ENCODE measurements around the gene KCNK17.

Gene KCNK17, protein sequence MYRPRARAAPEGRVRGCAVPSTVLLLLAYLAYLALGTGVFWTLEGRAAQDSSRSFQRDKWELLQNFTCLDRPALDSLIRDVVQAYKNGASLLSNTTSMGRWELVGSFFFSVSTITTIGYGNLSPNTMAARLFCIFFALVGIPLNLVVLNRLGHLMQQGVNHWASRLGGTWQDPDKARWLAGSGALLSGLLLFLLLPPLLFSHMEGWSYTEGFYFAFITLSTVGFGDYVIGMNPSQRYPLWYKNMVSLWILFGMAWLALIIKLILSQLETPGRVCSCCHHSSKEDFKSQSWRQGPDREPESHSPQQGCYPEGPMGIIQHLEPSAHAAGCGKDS

DNA sequence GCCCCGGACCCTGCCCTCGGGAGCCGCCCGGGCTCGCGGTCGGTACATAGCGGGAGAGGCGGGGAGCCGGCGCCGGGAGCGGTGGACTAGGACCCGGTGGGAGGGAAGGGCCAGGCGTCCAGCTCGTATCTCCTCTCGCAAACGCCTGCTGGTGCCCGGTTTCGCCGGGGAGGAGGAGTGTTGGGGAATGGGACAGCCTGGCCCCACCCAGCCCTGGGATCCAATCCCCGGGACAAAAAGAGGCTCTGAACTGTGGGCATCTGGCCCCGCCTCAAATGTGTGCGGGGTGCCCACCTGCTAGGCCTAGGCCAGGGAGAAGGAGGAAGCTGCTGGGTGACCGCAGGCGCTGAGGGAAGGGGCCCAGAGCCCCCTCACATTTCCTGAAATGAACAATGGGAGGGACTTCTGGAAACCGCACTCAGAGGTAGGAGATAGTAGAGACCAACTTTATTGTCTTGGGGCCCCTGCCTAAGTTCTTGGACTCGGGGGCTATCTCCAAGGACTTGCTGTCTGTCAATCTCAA, at the start of gene KCNK17:
TSS of gene KCNK17 (minus strand) at position 147 of the 523 bp plus-strand sequence. CDS start at position 48, 99 bp downstream.
- no peak for DNase-seq (ENCODE audit: low read depth)

DNA sequence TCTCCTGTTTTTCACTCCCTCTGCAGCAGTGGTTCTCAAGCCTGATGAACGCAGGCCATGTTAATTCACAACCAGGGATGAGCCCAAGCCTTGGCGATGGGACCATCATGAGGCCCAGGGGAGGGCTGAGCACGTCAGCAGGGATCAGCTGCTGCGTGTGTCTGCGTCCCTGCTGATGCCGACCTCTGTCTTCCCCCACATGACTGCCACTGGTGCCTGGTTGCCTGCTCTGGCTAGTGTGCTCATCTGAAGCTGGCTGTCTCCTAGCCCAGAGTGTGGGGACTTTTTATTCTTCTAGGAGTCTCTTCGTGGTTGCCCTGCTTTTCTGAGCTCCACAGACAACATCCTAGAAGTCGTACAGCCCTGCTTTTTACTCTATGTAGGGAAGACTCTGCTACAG, 49.1 kb upstream of the KCNK17 start:
- no peak for DNase-seq (ENCODE audit: low read depth)

DNA sequence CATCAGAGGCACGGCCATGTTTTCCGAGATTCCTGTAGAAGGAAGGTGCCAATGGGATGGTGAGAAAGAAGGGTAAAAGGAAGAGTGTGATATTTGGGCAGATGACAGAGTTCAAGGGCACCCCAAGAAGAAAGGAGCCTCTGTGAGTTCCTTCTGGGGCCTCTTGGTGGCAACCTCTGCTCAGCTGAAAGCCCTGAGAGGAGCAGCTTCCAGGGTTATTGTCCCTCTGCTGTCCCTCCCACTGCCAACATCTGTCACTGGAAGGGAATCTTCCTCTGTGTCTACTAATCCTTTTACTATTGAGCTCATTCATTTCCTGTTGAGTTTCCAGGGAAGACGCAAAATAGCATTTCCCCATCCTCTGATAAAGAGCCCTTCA, 48.3 kb upstream of the KCNK17 start:
- DNase-seq (ENCODE audit: low read depth): no peak

DNA sequence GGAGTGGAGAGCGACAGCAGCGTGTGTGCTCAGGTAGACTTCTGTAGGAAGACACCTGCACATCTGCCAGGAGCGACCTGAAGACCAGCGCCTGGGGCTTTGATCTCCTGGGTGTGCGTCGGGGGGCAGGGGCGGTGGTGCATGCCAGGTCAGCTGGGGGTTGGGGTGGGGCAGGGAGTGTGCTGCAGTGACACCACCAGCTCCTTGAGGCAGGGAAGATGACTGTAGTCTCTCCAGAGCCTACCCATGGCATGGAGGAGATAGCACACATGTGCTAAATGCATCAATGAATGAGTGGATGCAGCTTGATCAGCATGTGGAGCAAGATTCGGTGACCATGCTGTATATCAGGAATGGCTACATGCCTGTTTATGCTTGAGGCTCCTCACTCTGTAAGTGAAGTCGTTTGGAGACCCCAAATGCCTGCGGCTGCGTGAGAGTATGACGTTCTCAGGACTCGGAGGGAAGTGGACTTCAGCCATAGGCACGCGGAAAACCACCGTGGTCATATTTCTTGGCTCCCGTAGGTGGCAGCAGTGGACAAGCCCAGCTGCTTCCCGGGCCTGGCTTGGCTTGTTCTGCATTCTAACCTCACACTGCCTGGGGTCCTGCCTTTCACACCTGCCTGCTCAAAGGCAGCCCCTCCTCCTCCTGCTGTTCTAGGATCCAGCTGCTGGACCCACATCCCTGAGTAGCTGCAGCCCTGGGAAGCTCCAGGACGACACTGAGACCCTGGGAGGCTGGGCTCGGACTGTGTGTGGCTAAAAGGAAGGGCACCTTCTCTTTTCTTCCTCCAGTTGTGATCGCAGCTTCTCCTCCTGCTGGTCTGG, 47.7 kb upstream of the KCNK17 start:
- DNase-seq (ENCODE audit: low read depth): peak; percentile 33

DNA sequence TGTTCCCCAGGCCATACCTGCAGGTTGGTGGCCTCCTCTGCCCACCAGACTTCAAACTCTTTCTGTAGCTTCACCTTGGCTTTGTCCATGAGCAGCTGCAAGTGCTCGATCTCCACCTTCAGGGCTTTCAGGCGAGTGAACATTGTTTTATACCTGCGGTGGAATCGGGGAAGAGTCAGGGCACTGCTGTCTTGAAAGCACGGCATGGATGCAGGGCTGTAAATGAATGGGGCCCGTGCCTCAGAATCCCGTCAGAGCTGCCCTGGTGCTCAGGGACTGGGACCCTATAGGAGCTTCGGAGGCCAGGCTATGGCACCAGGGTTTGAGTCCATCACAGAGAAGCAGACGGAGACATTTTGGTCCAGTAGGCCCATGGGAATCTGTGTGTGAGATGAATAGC, 46.2 kb upstream of the KCNK17 start:
- DNase-seq (ENCODE audit: low read depth): no peak

DNA sequence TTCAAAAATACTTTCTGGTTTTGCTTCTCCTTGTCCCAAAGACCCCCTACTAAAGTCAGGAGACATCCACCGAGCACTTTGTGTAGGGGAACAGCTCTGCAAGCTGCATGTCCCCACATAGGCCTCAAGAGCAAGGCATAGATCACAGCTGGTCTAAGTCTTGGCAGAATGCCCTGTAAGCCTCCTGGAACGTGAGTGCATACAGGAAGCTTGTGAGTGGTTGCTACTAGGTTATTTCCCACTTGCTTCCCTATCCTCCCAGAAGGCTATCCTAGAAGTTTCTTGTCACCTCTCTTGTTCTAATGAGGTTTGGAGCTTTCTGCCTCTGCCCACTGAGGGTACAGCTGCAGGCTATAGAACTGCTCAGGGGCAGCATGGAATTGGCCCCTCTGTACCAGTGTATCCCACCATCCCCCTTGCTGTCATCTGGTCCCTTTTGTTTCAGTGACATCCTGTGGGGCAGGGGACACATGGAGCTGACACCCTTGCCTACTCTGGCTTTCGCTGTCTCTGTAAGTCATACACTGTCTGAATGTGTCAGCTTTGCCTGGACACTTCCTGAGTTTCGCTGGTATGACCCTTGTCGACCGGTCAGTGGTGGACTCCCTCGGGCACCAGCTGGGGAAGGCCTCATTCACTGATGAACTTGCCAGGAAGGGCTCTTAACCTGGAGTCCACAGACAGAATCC, 43.9 kb upstream of the KCNK17 start:
- no peak for DNase-seq (ENCODE audit: low read depth)

DNA sequence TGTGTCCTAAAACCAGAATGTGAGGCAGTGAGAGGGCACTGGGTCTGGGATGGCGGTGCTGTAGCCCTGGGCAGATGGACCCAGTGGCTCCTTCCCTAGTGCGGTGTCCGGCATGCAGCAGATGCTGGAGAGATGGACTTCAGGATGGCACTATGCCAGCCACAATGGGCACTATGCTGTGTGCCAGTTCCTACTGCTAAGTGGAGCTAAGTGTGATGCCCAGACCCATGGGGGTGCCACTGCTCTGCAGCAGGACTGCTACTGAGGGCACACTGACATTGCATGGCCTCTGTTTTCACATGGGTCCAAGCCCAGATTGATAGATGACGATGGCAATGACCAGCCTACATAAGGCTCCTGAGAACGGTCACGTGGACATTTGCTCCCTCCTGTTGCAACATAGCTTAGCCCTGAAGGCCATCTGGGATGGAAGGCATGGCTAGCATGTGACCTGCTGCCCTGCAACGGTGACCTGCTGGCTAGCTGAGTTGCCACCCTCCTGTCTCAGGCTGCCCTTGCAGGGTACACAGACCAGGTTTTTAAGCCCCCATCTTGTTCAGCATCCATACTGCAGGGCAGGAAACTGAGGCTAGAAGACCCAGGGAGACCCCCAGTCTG, 39.6 kb upstream of the KCNK17 start:
- DNase-seq (ENCODE audit: low read depth): no peak

DNA sequence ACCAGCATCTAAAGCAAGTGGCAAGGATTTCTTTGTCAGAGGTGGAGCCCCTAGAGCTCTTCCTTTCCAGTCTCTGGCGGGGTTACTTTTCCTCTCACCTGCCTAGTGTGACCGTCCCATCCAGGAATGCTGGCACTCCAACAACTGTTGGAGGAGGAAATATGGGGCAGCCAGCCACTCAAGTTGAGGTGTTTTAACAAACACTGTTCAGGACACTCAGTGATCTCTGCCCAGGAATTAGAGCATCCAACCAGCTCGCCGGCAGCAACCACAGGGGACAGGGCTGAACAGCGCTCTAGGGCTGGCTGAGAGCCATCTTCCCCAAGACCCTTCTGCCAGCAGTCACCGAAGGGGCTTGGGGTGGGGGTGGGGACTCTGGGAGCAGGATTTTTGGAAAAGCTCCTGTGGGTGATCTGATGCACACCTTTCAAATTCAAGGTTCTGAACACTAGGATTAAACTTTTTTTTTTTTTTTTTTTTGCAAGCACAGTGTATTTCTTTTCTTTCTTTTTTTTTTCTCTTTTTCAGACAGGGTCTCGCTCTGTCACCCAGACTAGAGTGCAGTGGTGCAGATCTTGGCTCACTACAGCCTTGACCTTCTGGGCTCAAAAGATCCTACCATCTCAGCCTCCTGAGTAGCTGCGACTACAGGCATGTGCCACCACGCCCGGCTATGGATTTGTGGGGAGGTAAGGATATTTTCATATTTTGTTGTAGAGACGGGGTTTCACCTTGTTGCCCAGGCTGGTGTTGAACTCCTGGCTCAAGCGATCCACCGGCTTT, 36.7 kb upstream of the KCNK17 start:
- DNase-seq (ENCODE audit: low read depth): no peak

DNA sequence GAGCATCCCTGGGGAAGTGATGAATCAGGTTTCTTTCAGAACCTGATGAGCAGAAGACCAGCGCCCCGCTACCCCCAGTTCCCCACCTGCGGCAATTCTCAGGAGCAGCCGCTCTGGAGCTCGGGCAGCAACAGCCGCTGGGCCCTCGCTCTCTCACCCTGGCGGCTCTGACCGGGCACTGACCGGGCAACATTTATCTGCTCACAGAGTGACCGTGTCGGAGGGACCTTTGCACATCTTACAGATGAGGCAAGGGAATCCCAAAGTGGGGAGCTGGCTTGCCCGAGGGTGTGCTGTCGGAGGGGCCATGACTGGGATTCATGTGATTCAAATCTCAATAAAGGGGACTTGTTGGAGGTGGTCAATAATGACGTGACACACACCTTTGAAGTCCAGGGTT, 34.5 kb upstream of the KCNK17 start:
- DNase-seq (ENCODE audit: low read depth): no peak

DNA sequence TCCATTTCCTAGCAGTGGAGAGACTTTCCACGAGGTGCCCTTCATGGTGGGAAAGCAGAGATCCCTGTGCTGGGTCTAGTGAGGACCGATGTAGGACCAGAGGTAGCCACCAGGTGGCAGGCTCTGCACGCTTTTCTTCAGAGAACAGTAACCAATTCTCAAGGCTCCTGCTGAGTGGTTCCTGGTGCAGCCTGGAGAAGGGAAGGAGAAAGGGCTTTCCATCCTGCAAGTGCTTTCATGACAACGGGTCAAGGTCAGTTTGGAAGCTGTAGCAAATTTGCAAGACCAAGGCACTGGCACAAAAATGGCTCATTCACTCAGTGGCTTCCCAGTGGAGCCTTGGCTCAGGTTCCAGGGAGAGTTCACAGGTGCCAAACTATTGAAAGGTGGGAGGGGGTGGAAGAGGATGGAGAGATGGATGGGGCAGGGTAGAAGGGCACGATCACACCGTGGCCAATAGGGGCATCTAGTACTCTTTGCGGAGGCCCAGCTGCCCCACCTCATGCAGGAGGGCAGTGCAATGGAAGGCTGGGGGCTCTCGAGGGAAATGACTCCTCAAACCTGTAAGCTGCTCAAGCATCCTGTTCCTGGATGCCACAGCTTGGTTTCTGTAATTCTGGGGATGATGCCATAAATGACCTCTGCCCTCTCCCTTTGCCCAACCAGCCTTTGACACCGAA, 33.8 kb upstream of the KCNK17 start:
- DNase-seq (ENCODE audit: low read depth): peak; percentile 48

DNA sequence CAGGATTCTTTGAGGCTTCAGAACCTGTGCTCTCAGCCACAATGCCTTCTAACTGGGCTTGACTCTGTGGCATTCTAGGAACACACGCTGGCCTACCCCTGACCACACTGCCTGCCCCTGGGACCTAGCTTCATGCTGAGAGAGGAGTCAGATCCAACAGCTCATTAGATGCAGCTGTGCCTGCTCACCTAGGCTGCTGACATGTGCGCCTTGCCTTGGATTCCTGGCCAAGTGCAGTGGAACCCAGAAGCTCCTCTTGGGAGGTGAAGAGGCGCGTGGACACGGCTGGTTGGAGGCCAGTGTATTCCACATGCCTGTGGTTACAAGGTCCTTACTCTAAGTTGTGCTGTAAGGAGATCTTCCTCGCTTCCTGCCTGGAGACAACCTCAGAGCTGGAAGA, 33.0 kb upstream of the KCNK17 start:
- DNase-seq (ENCODE audit: low read depth): no peak

DNA sequence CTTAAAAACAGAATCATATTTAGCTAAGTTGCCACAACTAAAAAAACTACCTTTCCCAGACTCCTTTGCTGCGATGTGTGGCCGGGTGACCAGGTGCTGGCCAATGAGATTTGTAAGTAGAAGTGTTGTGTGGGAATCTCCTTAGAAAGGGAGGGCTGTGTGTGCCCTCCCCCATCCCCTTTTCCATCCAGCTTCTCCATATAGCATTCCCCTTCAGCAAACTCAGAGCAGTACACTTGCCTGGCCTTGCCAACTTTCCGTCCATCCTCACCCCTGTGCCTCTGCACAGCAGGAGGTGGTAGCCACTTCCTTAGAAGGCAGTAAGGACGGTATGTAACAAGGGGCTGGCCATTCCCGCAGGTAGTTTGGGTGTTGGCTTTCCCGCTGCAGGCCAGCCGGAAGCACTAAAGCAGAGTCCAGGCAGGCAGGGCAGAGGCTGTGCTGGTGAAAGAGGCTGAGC, 30.6 kb upstream of the KCNK17 start:
- no peak for DNase-seq (ENCODE audit: low read depth)

DNA sequence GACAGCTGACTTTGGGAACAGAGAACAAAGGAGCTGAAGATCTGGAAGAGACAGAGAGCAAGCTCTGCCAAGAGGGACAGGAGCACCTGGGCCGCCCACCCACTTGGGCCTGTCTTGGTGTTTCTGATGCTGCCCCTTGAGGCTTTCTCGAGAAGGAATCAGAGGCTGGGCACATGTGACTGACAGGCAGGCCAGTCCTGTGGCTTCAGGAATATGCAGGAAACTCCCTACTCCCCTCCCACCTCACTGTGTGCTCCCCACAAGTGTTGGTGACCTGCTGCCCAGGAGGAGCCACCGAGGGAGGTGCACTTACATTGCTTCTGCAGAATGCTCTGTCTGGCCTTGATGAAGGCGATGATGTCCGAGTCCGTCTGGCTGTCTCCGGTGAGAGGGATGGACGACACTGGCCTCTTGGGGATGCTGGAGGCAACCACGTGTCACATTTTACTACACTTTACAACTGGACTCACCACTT, 29.2 kb upstream of the KCNK17 start:
- no peak for DNase-seq (ENCODE audit: low read depth)

DNA sequence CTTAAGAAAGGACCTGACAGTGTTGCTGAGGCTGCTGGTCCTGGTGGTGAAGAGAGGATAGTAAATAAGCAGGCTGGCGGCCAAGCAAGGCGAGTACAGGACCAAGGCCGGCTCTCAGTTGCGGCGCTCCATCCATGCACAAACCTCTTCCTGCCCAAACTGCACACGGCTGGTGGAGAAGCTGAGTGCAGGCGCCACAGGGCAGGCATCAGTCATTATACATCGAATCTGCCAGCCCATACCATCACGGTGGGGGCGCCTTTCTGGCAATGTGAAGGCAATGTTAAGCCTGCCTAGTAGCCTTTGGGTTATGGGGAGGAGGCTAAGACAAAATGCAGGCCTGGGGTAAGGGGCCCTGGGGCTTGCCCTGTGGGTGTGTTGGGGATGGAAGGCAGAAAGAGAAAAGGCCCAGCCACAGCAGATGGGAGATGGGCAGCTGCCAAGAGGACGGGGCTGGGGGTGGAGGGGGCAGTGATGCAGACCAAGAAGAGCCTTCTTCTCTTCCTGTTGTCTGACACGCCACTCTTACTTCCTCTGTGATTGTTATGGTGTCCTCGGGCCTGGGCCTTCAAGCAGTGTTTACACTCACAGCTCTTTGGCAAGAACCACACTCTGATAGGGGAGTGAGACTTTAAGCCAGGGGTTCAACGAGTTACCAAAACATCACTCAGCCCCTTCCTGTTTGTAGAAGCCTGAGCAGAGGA, 28.6 kb upstream of the KCNK17 start:
- no peak for DNase-seq (ENCODE audit: low read depth)

DNA sequence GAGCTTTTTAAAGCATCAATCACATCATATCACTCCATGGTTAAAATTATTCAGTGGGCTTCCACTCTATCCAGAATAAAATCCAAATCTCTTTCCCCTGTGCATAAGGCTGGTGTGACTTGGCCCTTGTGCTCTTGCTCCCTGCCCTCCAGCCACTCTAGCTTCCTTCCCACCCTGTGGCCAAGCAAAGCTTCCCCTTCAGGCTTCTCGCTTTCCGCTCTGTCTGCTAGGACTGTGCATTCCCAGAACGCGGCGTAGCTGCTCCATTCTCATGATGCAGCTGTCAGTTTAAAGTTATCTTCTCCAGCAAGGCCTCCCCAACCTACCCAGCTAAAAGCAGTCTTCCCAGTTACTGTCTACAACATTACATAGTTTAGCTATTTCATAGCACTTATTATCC, 27.7 kb upstream of the KCNK17 start:
- DNase-seq (ENCODE audit: low read depth): no peak

DNA sequence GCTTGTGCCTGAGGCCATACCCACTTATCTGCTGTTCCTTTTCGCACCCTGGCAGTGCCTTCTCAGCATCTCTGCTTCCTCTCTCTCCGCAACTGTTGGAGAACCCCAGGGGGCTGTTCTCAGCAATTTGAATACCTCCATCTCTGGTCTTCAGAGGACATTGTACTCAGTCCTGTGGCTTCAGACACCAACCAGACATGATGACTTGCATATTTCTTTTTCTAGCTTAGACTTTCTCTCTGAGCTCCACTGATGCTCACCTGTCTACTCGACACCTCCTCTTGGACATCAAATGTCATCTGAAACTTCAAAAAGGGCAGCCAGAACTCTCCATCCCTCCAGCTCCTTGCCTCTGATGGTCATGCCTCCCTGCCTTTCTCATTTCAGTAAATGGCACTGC, 27.1 kb upstream of the KCNK17 start:
- DNase-seq (ENCODE audit: low read depth): no peak

DNA sequence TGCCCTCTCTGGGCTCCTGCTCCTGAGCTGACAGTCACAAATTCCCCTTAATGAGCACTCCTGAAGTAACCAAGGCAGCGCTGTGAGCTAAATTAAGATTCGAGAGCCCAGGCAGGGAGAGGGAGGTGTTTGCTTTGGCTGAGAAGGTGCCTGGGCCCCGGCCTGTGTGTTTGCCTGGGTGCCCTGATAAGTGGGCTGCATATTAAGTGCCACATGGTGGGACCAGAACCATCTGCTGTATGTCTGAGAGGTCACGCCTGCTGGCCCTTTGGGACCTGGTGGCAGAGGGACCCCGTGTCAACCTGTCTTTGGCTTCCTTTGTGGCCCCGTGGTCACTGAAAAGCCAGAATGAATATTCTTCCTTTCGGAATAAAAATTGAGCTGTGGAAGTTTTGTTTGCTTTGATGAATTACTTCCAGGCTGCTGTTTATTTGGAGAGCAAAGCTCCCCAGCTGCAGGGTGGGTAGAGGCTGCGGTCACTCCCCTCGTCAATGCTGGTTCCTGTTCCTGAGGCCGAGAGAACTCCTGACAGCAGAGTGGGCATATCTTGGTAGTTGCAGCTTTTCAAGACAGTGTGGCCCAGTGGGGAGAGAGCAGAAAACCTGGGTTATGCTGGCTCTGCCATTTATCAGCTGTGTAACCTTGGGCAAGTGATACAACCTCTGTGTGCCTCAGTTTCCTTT, 25.8 kb upstream of the KCNK17 start:
- DNase-seq (ENCODE audit: low read depth): no peak

DNA sequence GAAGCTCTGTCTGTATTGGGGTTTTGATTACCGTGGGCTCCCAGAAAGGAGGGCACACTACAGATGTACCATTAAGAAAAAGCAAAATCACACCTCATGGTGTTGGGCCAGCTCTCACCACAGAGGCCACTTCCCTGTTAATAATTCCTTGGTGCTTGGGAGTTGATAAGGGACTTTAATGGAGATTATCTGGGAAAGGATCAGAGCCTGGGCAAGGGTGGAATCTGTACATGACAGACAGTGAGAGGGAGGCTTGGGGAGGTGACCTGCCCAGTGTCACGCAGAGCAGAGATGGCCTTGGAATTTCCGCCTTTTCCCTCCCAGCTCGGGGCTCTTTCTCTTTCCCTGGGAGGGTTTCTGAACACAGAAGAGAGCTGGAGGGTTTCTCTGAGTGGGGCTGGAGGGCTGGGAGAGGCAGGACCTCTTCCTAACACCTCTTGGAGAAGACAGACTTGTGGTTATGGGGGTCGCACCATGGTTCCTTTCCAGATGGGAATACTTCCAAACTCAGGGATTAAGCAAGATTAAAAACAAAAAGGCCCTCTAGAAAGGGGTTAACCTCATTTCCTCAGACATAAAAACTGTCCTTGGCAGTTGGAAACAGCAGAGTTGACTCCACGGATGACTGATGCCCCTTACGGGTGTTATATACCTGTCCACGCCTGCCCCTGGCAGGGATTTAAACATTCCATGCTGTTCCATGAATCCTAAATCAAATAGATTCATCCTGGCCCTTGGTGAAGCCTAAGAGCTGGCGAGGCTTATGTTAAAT, 25.1 kb upstream of the KCNK17 start:
- DNase-seq (ENCODE audit: low read depth): no peak

DNA sequence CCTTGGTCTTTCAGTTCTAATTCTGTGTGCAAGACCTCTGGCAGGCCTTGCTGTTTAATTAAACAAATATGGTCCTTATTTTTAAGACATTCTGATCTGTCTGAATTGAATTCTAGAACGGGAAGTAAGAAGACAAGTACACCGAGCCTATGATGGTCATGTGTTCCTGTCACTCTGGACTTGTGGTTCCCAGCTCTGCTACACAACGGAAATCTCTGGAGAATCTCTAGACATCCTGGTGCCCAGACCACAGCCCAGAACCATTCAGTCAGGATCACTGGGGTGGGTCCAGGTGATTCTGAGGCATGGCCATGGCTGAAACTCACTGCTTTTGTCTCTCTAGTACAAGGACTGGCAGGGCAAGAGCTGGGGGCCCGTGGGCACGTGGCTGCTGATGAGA, 24.2 kb upstream of the KCNK17 start:
- DNase-seq (ENCODE audit: low read depth): no peak
